Osteoblast (primary cell): ENCODE measurements around the gene UQCRHL. TPM values are rescaled to one million over a fixed set of nuclear protein-coding genes. Genes with fewer than 3 reads are reported as not detected.

Experiments
- DNase-seq: peaks from one replicate; pipeline ENCODE4 v3.0.0; 2011; ENCODE audit warnings: low spot score, mixed read lengths; ENCODE audit not compliant: insufficient read length; ENCODE audit errors: missing footprints
- H2AFZ ChIP-seq: 2 replicates; pipeline ENCODE4 v1.6.0; 2011; ENCODE audit warnings: mild to moderate bottlenecking, low read length
- H3K27ac ChIP-seq: 2 replicates; pipeline ENCODE4 v1.5.1; 2011; ENCODE audit warnings: mild to moderate bottlenecking, low read depth, low read length, moderate library complexity
- H3K27me3 ChIP-seq: 2 replicates; pipeline ENCODE4 v1.6.0; 2012; ENCODE audit warnings: mild to moderate bottlenecking, control low read depth, inconsistent platforms, low read length, moderate library complexity; ENCODE audit not compliant: insufficient read depth
- H3K36me3 ChIP-seq: 2 replicates; pipeline ENCODE4 v1.5.1; 2011; ENCODE audit warnings: mild to moderate bottlenecking, low read length, control low read depth, moderate library complexity; ENCODE audit not compliant: insufficient read depth
- H3K4me1 ChIP-seq: 2 replicates; pipeline ENCODE4 v1.5.1; 2011; ENCODE audit warnings: mild to moderate bottlenecking, low read length, control low read depth, moderate library complexity; ENCODE audit not compliant: insufficient read depth
- H3K4me2 ChIP-seq: 2 replicates; pipeline ENCODE4 v1.6.0; 2011; ENCODE audit warnings: mild to moderate bottlenecking, low read length; ENCODE audit not compliant: insufficient read depth
- H3K4me3 ChIP-seq: fragments of 200-600 bp; sonication (generic); 3 replicates; pipeline ENCODE4 v1.5.1; 2012; ENCODE audit warnings: mild to moderate bottlenecking, low read length, inconsistent platforms; ENCODE audit not compliant: insufficient read depth
- H3K79me2 ChIP-seq: 2 replicates; pipeline ENCODE4 v1.6.0; 2012; ENCODE audit warnings: mild to moderate bottlenecking, low read length, control low read depth, inconsistent platforms; ENCODE audit not compliant: insufficient read depth
- H3K9me3 ChIP-seq: 2 replicates; pipeline ENCODE4 v1.5.1; 2011; ENCODE audit warnings: low read depth, low read length, control low read depth
- H4K20me1 ChIP-seq: 2 replicates; pipeline ENCODE4 v1.6.0; 2012; ENCODE audit warnings: mild to moderate bottlenecking, low read length, control low read depth; ENCODE audit not compliant: insufficient read depth
- total RNA-seq: library from RNA; depleted of rRNA; stranded (reverse); fragments of >200 nt; gene quantifications from 2 replicates; pipeline ENCODE4 v1.2.3, GENCODE V29; 2012
- TF ChIP-seq, protein P1 (sequence below): IDR thresholded peaks from 2 replicates; pipeline ENCODE4 v1.5.1; 2011; ENCODE audit warnings: mild to moderate bottlenecking, low read depth, low read length, moderate library complexity; ENCODE audit errors: extremely low read depth

UQCRHL gene
- total RNA-seq, 1 donor: 1.1 TPM

DNA sequence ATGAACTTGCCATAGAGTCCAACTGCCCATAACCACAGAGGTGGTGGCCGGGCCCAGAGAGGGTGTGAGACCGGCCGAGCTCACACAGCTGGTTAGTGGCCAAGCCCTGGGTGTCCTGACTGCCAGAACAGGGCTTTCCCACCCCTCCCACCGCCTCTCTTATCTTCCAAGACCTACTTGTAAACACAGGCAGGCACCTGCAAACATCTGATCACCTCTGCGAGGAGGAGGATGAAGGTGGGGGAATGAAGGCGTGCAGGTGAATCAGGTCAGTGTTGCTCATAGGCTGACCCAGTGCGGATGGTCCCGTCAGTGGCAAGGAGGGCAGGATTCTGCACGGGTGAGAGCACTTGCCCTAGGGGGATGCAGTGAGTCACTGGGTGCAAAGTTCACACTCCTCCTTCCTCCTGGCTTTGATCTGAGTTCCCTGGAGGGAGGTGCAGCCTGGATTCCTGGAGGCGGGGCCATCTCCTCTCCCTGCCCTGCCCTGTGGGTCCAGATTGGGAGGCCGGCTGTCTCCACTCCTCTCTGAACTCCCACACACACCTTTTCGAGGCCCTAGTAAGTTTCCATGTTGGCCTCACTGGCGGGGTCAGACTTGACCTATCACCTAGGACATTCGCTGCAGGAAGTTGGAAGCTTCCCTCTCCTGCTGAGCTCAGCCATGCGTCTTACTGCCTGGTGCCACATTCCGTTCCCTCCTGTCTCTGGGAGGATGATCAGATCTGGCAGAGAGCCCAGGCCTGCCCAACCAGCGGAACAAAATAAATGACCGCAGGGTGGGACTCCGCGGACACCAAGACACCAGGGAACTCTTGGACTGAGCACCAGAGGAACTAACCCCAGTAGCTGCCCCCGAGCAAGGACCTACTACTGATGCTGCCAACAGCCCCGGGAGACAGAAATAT, 7.3 kb downstream of the UQCRHL start:
- no peaks in the 10 kb centered on the region for H3K36me3 ChIP-seq
- no peaks in the 10 kb centered on the region for H3K79me2 ChIP-seq
- peak overlapping the region; percentile 62 for H3K4me2 ChIP-seq
- H4K20me1 ChIP-seq: no peaks in the 10 kb centered on the region
- peak overlapping the region; percentile 24 for H3K4me3 ChIP-seq
- no peaks in the 10 kb centered on the region for H3K27me3 ChIP-seq
- DNase-seq: no peak
- TF ChIP-seq, protein P1, sequence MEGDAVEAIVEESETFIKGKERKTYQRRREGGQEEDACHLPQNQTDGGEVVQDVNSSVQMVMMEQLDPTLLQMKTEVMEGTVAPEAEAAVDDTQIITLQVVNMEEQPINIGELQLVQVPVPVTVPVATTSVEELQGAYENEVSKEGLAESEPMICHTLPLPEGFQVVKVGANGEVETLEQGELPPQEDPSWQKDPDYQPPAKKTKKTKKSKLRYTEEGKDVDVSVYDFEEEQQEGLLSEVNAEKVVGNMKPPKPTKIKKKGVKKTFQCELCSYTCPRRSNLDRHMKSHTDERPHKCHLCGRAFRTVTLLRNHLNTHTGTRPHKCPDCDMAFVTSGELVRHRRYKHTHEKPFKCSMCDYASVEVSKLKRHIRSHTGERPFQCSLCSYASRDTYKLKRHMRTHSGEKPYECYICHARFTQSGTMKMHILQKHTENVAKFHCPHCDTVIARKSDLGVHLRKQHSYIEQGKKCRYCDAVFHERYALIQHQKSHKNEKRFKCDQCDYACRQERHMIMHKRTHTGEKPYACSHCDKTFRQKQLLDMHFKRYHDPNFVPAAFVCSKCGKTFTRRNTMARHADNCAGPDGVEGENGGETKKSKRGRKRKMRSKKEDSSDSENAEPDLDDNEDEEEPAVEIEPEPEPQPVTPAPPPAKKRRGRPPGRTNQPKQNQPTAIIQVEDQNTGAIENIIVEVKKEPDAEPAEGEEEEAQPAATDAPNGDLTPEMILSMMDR: no peak
- no peak overlapping the region for H2AFZ ChIP-seq
- H3K4me1 ChIP-seq: peaks cover 64% of the 10 kb centered on the region
- peak overlapping the region; percentile 93 for H3K27ac ChIP-seq
- H3K9me3 ChIP-seq: no peaks in the 10 kb centered on the region

DNA sequence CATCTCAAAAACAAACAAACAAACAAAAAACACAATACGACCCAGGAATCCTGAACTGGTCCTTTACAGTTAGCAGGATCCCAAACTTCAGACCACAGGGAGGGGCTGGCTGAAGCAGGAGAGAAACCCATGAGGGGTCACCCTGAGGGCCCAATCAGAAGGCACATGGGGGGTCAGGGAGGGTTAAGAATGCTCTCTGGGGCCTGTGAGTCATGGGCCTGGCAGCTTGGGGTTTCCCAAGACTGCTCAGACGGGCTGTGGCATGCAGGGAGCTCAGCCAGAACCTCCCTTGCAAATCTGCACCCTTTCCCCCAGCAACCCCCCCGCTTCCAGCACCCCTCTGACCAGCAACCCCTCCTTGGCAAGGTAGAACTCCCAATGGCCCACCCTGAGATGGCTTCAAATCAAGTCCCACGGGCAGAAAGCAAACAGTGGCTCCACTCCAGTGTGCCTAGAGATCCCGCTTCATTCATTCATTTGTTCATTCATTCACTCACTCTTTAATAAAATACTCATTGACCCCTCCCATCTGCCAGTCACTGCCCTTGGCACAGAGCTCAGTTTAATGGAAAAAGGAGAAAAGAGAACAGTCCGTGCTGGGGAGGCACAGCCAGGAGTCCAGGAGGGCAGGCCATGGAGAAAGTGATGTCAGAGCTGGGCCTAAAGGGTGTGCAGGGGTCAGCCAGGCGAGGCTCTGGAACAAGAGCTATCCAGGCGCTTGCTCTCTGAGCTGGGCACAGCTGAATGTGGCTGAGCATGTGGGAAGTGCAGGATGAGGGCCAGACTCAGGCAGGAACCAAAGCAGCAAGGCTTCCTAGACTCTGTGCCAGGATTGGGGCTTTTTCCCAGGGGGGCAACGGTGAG, 8.2 kb downstream of the UQCRHL start:
- Histone ChIP-seq H2AFZ (no peak overlapping the region), H3K4me1 (peaks cover 73% of the 10 kb centered on the region), H3K36me3 (no peaks in the 10 kb centered on the region), H4K20me1 (no peaks in the 10 kb centered on the region), H3K4me2 (peak overlapping the region; percentile 62), H3K9me3 (no peaks in the 10 kb centered on the region), H3K4me3 (no peak overlapping the region), H3K27ac (peak overlapping the region; percentile 93), H3K27me3 (no peaks in the 10 kb centered on the region), H3K79me2 (no peaks in the 10 kb centered on the region)
- DNase-seq: peak; percentile 93
- TF ChIP-seq, protein P1: no peak

DNA sequence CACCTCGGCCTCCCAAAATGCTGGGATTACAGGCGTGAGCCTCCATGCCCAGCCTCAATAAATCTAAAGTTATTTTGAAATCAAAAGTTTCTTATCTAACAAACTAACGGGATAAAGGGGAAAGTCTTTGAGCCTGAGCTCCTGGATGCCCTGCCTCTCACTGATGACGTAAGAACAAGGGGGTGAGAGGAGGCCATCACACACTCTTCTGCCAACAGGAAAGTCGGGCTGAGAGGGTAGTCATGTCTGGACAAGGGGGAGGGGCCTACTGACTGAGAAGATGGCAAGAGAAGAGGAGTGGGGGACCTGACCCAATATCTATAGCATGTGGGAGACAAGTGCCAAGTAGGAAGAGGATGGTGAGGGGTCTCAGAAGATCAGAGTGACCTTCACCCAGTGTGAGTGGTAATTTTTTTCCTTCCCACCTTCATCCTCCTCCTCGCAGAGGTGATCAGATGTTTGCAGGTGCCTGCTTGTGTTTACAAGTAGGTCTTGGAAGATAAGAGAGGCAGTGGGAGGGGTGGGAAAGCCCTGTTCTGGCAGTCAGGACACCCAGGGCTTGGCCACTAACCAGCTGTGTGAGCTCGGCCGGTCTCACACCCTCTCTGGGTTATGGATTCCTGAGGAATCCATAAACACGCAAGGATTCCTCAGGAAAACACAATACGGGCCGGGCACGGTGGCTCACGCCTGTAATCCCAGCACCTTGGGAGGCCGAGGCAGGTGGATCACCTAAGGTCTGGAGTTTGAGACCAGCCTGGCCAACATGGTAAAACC, 9.6 kb downstream of the UQCRHL start:
- TF ChIP-seq, protein P1: no peak
- Histone ChIP-seq H3K36me3 (no peaks in the 10 kb centered on the region), H3K4me1 (peaks cover 71% of the 10 kb centered on the region), H3K79me2 (no peaks in the 10 kb centered on the region), H3K27ac (peak overlapping the region; percentile 82), H3K27me3 (no peaks in the 10 kb centered on the region), H2AFZ (no peak overlapping the region), H3K4me3 (no peak overlapping the region), H4K20me1 (no peaks in the 10 kb centered on the region), H3K4me2 (no peak overlapping the region), H3K9me3 (no peaks in the 10 kb centered on the region)
- no peak for DNase-seq
